KMS-11 (cell line): ENCODE data around the gene SNAPC5.

Source experiments
- H2AFZ ChIP-seq: fragments of 200-600 bp; sonication (generic); 2 replicates; pipeline ENCODE4 v1.6.1; 2016; ENCODE audit warnings: antibody characterized with exemption, mixed run types, low read depth
- H3K27ac ChIP-seq: fragments of 200-600 bp; sonication (generic); 2 replicates; pipeline ENCODE4 v1.6.1; 2016; ENCODE audit warnings: mild to moderate bottlenecking, mixed run types
- H3K27me3 ChIP-seq: fragments of 200-600 bp; sonication (generic); 2 replicates; pipeline ENCODE4 v1.6.1; 2017; ENCODE audit warnings: mild to moderate bottlenecking, low read depth, mixed run types, moderate library complexity; ENCODE audit not compliant: insufficient read depth
- H3K36me3 ChIP-seq: fragments of 200-600 bp; sonication (generic); 2 replicates; pipeline ENCODE4 v1.6.1; 2017; ENCODE audit warnings: mild to moderate bottlenecking, mixed run types; ENCODE audit not compliant: insufficient read depth
- H3K4me1 ChIP-seq: fragments of 200-600 bp; sonication (generic); 2 replicates; pipeline ENCODE4 v1.6.1; 2016; ENCODE audit warnings: mild to moderate bottlenecking, low read depth, mixed run types; ENCODE audit not compliant: poor library complexity, severe bottlenecking
- H3K4me2 ChIP-seq: fragments of 200-600 bp; sonication (generic); 2 replicates; pipeline ENCODE4 v1.7.0; 2016; ENCODE audit warnings: mild to moderate bottlenecking, mixed run types
- H3K4me3 ChIP-seq: fragments of 200-600 bp; sonication (generic); IDR thresholded peaks from 2 replicates; pipeline ENCODE4 v1.6.1; 2017; ENCODE audit warnings: low read depth, low read length, mixed read lengths; ENCODE audit not compliant: insufficient read depth
- H3K79me2 ChIP-seq: fragments of 200-600 bp; sonication (generic); 2 replicates; pipeline ENCODE4 v1.6.1; 2016; ENCODE audit warnings: low read depth, mixed run types; ENCODE audit not compliant: insufficient read depth
- H3K9ac ChIP-seq: fragments of 200-600 bp; sonication (generic); 2 replicates; pipeline ENCODE4 v1.6.1; 2016; ENCODE audit warnings: mild to moderate bottlenecking, mixed run types
- H4K20me1 ChIP-seq: fragments of 200-600 bp; sonication (generic); 2 replicates; pipeline ENCODE4 v1.6.1; 2016; ENCODE audit warnings: mild to moderate bottlenecking, mixed run types; ENCODE audit not compliant: insufficient read depth
- CTCF ChIP-seq: fragments of 200-600 bp; sonication (generic); conservative IDR thresholded peaks from 2 replicates; pipeline ENCODE4 v1.6.1; 2017; ENCODE audit warnings: low read depth, mild to moderate bottlenecking, antibody characterized with exemption, low read length, moderate library complexity, mixed read lengths

Gene SNAPC5

GRCh38 chr15:66488525-66488924 is 9.0 kb downstream of the SNAPC5 start:
- Histone ChIP-seq H3K4me3 (no peak overlapping the region), H3K79me2 (no peaks in the 10 kb centered on the region; the same call in 1 of the 2 replicates), H3K36me3 (no peaks in the 10 kb centered on the region), H3K9ac (no peak overlapping the region), H3K27ac (no peak overlapping the region), H3K4me2 (no peak overlapping the region), H2AFZ (no peak overlapping the region), H4K20me1 (no peaks in the 10 kb centered on the region), H3K4me1 (no peaks in the 10 kb centered on the region), H3K27me3 (no peaks in the 10 kb centered on the region)
- TF ChIP-seq CTCF, result no peak

- H3K4me2 ChIP-seq, result no peak overlapping the region
- peaks cover 7% of the 10 kb centered on the region for H3K4me1 ChIP-seq
- H3K27ac ChIP-seq, result no peak overlapping the region
- H3K27me3 ChIP-seq, result no peaks in the 10 kb centered on the region
- no peaks in the 10 kb centered on the region for H3K36me3 ChIP-seq
- no peak overlapping the region for H3K4me3 ChIP-seq
- no peak overlapping the region for H2AFZ ChIP-seq
- H3K79me2 ChIP-seq, result no peaks in the 10 kb centered on the region
- TF ChIP-seq CTCF, result no peak
- H3K9ac ChIP-seq, result no peak overlapping the region
- H4K20me1 ChIP-seq, result no peaks in the 10 kb centered on the region
Observed at GRCh38 chr15:66486887-66487286, 10.7 kb downstream of the SNAPC5 start.

GRCh38 chr15:66484539-66485112 is 12.9 kb downstream of the SNAPC5 start:
- Histone ChIP-seq H4K20me1 (no peaks in the 10 kb centered on the region), H3K4me1 (peaks cover 7% of the 10 kb centered on the region), H3K36me3 (no peaks in the 10 kb centered on the region), H2AFZ (no peak overlapping the region), H3K4me3 (no peak overlapping the region), H3K27ac (no peak overlapping the region), H3K4me2 (no peak overlapping the region), H3K79me2 (no peaks in the 10 kb centered on the region), H3K9ac (no peak overlapping the region), H3K27me3 (no peaks in the 10 kb centered on the region)
- no peak for TF ChIP-seq CTCF

GRCh38 chr15:66483131-66483566 is 14.4 kb downstream of the SNAPC5 start:
- Histone ChIP-seq H3K4me3 (no peak overlapping the region), H3K36me3 (no peaks in the 10 kb centered on the region), H3K4me1 (peaks cover 7% of the 10 kb centered on the region), H3K27ac (no peak overlapping the region), H3K9ac (no peak overlapping the region), H2AFZ (no peak overlapping the region), H4K20me1 (no peaks in the 10 kb centered on the region), H3K4me2 (no peak overlapping the region), H3K79me2 (no peaks in the 10 kb centered on the region), H3K27me3 (no peaks in the 10 kb centered on the region)
- TF ChIP-seq CTCF, result no peak
